OCI-LY1 (cell line): ENCODE data around the gene ZNF285.

Source experiments
- H2AFZ ChIP-seq: fragments of 200-600 bp; sonication (generic), shearing (Covaris generic); 2 replicates; pipeline ENCODE4 v1.6.0; 2014; ENCODE audit warnings: antibody characterized with exemption, mild to moderate bottlenecking, low read length
- H3F3A ChIP-seq: fragments of 200-600 bp; sonication (generic), shearing (Covaris generic); 2 replicates; pipeline ENCODE4 v1.6.0; 2014; ENCODE audit warnings: mild to moderate bottlenecking, antibody characterized with exemption, low read length, moderate library complexity; ENCODE audit not compliant: insufficient read depth
- H3K27ac ChIP-seq: fragments of 200-600 bp; sonication (generic); 2 replicates; pipeline ENCODE4 v1.5.1; 2014; ENCODE audit warnings: low read length, mixed run types, mild to moderate bottlenecking, low read depth; ENCODE audit not compliant: poor library complexity, severe bottlenecking
- H3K27me3 ChIP-seq: fragments of 200-600 bp; sonication (generic); 2 replicates; pipeline ENCODE4 v1.6.0; 2014; ENCODE audit warnings: antibody characterized with exemption, mild to moderate bottlenecking, low read length, moderate library complexity; ENCODE audit not compliant: insufficient read depth
- H3K36me3 ChIP-seq: fragments of 200-600 bp; sonication (generic); 2 replicates; pipeline ENCODE4 v1.6.1; 2014; ENCODE audit warnings: mild to moderate bottlenecking, antibody characterized with exemption, low read length, moderate library complexity, mixed read lengths; ENCODE audit not compliant: insufficient read depth
- H3K4me1 ChIP-seq: fragments of 200-600 bp; sonication (generic); 2 replicates; pipeline ENCODE4 v1.5.1; 2014; ENCODE audit warnings: mild to moderate bottlenecking, low read length, moderate library complexity; ENCODE audit not compliant: insufficient read depth, severe bottlenecking
- H3K4me2 ChIP-seq: fragments of 200-600 bp; sonication (generic), shearing (Covaris generic); 2 replicates; pipeline ENCODE4 v1.6.1; 2014; ENCODE audit warnings: low read length
- H3K4me3 ChIP-seq: fragments of 200-600 bp; sonication (generic); 2 replicates; pipeline ENCODE4 v1.5.1; 2014; ENCODE audit warnings: low read length, low read depth, mild to moderate bottlenecking, mixed read lengths; ENCODE audit not compliant: poor library complexity, severe bottlenecking
- H3K79me2 ChIP-seq: fragments of 200-600 bp; shearing (Covaris generic); 2 replicates; pipeline ENCODE4 v1.6.1; 2016; ENCODE audit warnings: mixed run types, low read length, mixed read lengths; ENCODE audit not compliant: insufficient read depth
- H3K9ac ChIP-seq: fragments of 200-600 bp; sonication (generic), shearing (Covaris generic); 2 replicates; pipeline ENCODE4 v1.6.1; 2014; ENCODE audit warnings: mild to moderate bottlenecking, low read length, mixed read lengths
- H3K9me2 ChIP-seq: fragments of 200-600 bp; sonication (generic), shearing (Covaris generic); 2 replicates; pipeline ENCODE4 v1.6.1; 2014; ENCODE audit warnings: low read depth, mild to moderate bottlenecking, low read length, mixed read lengths
- H3K9me3 ChIP-seq: fragments of 200-600 bp; shearing (Covaris generic); 2 replicates; pipeline ENCODE4 v1.6.1; 2014; ENCODE audit warnings: low read length, mixed read lengths
- H4K20me1 ChIP-seq: fragments of 200-600 bp; sonication (generic), shearing (Covaris generic); 2 replicates; pipeline ENCODE4 v1.6.0; 2016; ENCODE audit warnings: mild to moderate bottlenecking, low read length; ENCODE audit not compliant: insufficient read depth
- EZH2 ChIP-seq: fragments of 200-600 bp; sonication (generic), shearing (Covaris generic); IDR thresholded peaks from 2 replicates; pipeline ENCODE4 v1.8.0; 2017; ENCODE audit warnings: borderline replicate concordance, mixed run types, mild to moderate bottlenecking, antibody characterized with exemption, low read length, moderate library complexity, mixed read lengths
- TF ChIP-seq, protein P1 (sequence below): fragments of 200-600 bp; sonication (generic), shearing (Covaris generic); IDR thresholded peaks from 2 replicates; pipeline ENCODE4 v1.5.1; 2017; ENCODE audit warnings: mild to moderate bottlenecking, antibody characterized with exemption, low read length, moderate library complexity, mixed read lengths

ZNF285 gene

DNA sequence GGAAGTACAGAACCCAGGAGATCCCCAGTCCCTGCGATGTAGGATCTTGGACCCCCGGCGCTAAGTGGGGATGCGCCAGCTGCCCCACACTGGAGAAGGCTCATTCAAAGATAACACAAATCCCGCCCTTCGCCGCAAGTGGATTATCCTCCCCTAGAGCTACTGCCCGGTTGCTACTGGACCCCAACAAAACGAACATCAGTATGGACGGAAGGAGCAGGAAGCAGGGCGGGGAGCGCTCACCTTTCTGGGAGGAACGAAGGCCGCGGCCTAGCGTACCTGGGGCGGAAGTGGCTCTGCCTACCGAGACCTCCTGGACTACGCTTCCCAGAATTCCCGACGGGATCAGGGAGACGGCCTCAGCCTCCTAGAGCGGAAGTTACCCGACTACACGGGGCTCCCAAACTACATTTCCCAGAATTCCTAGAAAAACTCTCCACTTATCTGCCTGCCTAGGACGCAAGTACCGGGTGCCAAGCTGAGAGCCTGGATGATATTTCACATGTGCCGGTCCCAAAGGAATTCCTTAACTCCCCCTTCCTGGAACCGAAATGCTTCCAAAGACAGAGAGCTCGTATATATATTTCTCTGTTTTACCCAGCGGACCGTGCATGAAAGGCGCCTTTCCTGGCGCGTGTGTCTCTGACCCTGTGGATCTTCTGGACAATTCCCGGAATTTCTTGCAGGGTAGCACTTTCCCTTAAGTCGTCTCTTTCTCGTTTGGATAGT, 44.9 kb downstream of the ZNF285 start, which contains the start of gene ZNF112:
Gene ZNF112, minus strand, starts transcription at position 298 of the 729 bp plus-strand sequence. CDS start 16,141 bp downstream, outside the sequence.
- Histone ChIP-seq H3F3A (no peaks in the 10 kb centered on the region), H2AFZ (no peak within 1 kb of the TSS), H4K20me1 (no peaks in the 10 kb centered on the region), H3K9me3 (no peaks in the 10 kb centered on the region), H3K27ac (no peak within 1 kb of the TSS), H3K27me3 (no peaks in the 10 kb centered on the region), H3K79me2 (no peaks in the 10 kb centered on the region), H3K36me3 (no peaks in the 10 kb centered on the region), H3K4me1 (no peaks in the 10 kb centered on the region), H3K9ac (no peak within 1 kb of the TSS), H3K9me2 (no peaks in the 10 kb centered on the region), H3K4me3 (no peak within 1 kb of the TSS), H3K4me2 (no peak within 1 kb of the TSS)
- TF ChIP-seq EZH2: no peak
- TF ChIP-seq, protein P1, sequence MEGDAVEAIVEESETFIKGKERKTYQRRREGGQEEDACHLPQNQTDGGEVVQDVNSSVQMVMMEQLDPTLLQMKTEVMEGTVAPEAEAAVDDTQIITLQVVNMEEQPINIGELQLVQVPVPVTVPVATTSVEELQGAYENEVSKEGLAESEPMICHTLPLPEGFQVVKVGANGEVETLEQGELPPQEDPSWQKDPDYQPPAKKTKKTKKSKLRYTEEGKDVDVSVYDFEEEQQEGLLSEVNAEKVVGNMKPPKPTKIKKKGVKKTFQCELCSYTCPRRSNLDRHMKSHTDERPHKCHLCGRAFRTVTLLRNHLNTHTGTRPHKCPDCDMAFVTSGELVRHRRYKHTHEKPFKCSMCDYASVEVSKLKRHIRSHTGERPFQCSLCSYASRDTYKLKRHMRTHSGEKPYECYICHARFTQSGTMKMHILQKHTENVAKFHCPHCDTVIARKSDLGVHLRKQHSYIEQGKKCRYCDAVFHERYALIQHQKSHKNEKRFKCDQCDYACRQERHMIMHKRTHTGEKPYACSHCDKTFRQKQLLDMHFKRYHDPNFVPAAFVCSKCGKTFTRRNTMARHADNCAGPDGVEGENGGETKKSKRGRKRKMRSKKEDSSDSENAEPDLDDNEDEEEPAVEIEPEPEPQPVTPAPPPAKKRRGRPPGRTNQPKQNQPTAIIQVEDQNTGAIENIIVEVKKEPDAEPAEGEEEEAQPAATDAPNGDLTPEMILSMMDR: no peak

DNA sequence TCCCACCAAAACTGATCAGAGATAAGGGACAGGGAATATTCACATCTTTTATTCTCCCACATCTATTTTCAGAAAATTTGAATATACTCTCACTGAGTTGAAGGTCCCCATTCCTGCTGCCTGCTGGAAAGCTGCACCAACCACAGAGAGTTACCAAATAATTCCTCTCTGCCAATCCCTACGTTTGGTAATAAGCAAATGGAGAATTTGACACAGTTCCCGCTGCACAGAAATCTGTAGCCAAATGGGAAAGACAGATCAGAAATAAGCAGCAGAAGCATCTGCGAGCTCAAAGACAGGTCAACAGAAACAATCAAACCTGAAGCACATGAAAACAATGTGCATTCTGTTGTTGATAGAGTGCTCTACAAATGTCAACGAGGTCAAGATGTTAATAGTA, 54.9 kb downstream of the ZNF285 start:
- no peaks in the 10 kb centered on the region for H3K36me3 ChIP-seq
- no peaks in the 10 kb centered on the region for H3K9me2 ChIP-seq
- H4K20me1 ChIP-seq: no peaks in the 10 kb centered on the region
- H3F3A ChIP-seq: no peaks in the 10 kb centered on the region
- H3K9me3 ChIP-seq: no peaks in the 10 kb centered on the region
- TF ChIP-seq EZH2: no peak
- TF ChIP-seq, protein P1: no peak
- no peaks in the 10 kb centered on the region for H3K79me2 ChIP-seq
- H3K27ac ChIP-seq: no peak overlapping the region
- no peak overlapping the region for H3K4me3 ChIP-seq
- H3K4me2 ChIP-seq: no peak overlapping the region
- H3K4me1 ChIP-seq: no peaks in the 10 kb centered on the region
- no peak overlapping the region for H2AFZ ChIP-seq
- H3K27me3 ChIP-seq: no peaks in the 10 kb centered on the region
- no peak overlapping the region for H3K9ac ChIP-seq

- Histone ChIP-seq H3K4me1 (no peaks in the 10 kb centered on the region), H3K4me3 (no peak overlapping the region), H3K9me3 (no peaks in the 10 kb centered on the region), H2AFZ (no peak overlapping the region), H3K9me2 (no peaks in the 10 kb centered on the region), H4K20me1 (no peaks in the 10 kb centered on the region), H3K27me3 (no peaks in the 10 kb centered on the region), H3K36me3 (no peaks in the 10 kb centered on the region), H3K79me2 (no peaks in the 10 kb centered on the region), H3K27ac (no peak overlapping the region), H3K9ac (no peak overlapping the region), H3F3A (no peaks in the 10 kb centered on the region), H3K4me2 (no peak overlapping the region)
- TF ChIP-seq, protein P1: no peak
- no peak for TF ChIP-seq EZH2
Measured at GRCh38 chr19:44345959-44346358, 55.4 kb downstream of the ZNF285 start.
